Peyer's patch (tissue), 4 donors: ENCODE data around the gene NIT1.

Source experiments
- POLR2A ChIP-seq, 2 donors: fragments of 450-650 bp; IDR thresholded peaks; one replicate each; pipeline ENCODE4 v1.5.1; 2017; ENCODE audit warnings: antibody characterized with exemption in 2 of 2, mild to moderate bottlenecking in 2 of 2, moderate library complexity in 2 of 2
- TF ChIP-seq, protein P1 (sequence below), 6 experiments: fragments of 450-650 bp in 4 of 6; fragments of 200-600 bp in 2 of 6; sonication (generic) in 1 of 6; IDR thresholded peaks; one replicate each; pipeline ENCODE4 v1.5.1; 2017 to 2019; ENCODE audit warnings: antibody characterized with exemption in 6 of 6, mild to moderate bottlenecking in 3 of 6, moderate library complexity in 1 of 6

DNA sequence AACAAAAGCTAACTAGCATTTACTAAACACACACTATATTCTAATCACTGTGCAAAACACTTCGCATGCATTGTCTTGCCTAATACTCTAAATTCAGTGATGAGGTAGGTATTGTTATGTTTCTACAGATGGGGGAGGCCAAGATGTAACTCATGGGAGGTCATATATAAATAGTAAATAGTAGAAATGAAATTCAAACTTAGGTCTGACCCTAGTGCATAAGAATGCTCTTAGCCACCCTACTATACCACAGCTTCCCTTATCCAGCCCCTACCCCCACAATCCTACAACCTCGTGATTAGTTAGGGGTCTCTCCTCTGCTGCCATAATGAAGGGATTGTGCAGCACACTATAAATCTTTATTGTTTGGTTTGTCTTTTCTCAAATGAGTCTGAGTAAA, 3.3 kb upstream of the NIT1 start:
- TF ChIP-seq, protein P1, sequence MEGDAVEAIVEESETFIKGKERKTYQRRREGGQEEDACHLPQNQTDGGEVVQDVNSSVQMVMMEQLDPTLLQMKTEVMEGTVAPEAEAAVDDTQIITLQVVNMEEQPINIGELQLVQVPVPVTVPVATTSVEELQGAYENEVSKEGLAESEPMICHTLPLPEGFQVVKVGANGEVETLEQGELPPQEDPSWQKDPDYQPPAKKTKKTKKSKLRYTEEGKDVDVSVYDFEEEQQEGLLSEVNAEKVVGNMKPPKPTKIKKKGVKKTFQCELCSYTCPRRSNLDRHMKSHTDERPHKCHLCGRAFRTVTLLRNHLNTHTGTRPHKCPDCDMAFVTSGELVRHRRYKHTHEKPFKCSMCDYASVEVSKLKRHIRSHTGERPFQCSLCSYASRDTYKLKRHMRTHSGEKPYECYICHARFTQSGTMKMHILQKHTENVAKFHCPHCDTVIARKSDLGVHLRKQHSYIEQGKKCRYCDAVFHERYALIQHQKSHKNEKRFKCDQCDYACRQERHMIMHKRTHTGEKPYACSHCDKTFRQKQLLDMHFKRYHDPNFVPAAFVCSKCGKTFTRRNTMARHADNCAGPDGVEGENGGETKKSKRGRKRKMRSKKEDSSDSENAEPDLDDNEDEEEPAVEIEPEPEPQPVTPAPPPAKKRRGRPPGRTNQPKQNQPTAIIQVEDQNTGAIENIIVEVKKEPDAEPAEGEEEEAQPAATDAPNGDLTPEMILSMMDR (IDR thresholded peaks at IDR 0.05) = no peak
- TF ChIP-seq POLR2A (IDR thresholded peaks at IDR 0.05) = no peak
